GM12878 (cell line): Measurements from ENCODE around the gene MYBPHL. TPM values are rescaled to one million over a fixed set of nuclear protein-coding genes. Genes with fewer than 3 reads are reported as not detected.

Experiments used
- ATAC-seq: fragments of 200-7000 bp; cut with Tn5 transposase; 3 replicates; pipeline ENCODE4 v1.9.1; 2020; ENCODE audit warnings: mild to moderate bottlenecking, moderate library complexity
- BruUV-seq: library from RNA; stranded (reverse); fragments of 400-500 nt; replicated peaks from 2 replicates; lab custom pipeline; 2021; lab: Mats Ljungman, UMichigan
- CTCF ChIA-PET: fragments of 300-600 bp; sonication (Branson Sonifier 250); formaldehyde crosslinking; extraction: SDS; loops from one replicate; lab custom pipeline; 2021; ENCODE audit warnings: inconsistent platforms; lab: Yijun Ruan, JAX
- POLR2A ChIA-PET: fragments of 350-600 bp; formaldehyde crosslinking; extraction: SDS; loops from one replicate; lab custom pipeline; 2021; ENCODE audit warnings: inconsistent platforms; lab: Charles Lee
- RAD21 ChIA-PET: fragments of 300-600 bp; sonication (Branson Sonifier 250); formaldehyde crosslinking; loops from one replicate; lab custom pipeline; 2023; ENCODE audit warnings: antibody characterized with exemption; ENCODE audit not compliant: unreplicated experiment; lab: Charles Lee
- SMC1A ChIA-PET: fragments of 300-600 bp; sonication (Branson Sonifier 250); formaldehyde crosslinking; loops from one replicate; lab custom pipeline; 2023; ENCODE audit not compliant: unreplicated experiment, uncharacterized antibody; lab: Charles Lee
- DNase-seq: peaks from one replicate; pipeline ENCODE4 v3.0.0-alpha.2; 2011; ENCODE audit warnings: low read depth, low spot score
- FAIRE-seq: peaks from 3 replicates; lab custom pipeline; 2011; peaks lifted over from hg19 to GRCh38; lab: Jason Lieb, UNC
- H2AFZ ChIP-seq: 2 replicates; pipeline ENCODE4 v1.6.0; 2011; ENCODE audit warnings: low read depth, low read length, control low read depth; ENCODE audit not compliant: control insufficient read depth
- H3K27ac ChIP-seq: 2 replicates; pipeline ENCODE4 v1.5.1; 2011; ENCODE audit warnings: control low read depth; ENCODE audit not compliant: control insufficient read depth, insufficient read depth
- H3K27me3 ChIP-seq, 2 experiments: replicated peaks in 1 of 2; 2 replicates each; pipeline versions ENCODE4 v1.6.0 to v1.6.1; 2011; ENCODE audit warnings: low read length in 1 of 2; ENCODE audit not compliant: control insufficient read depth in 2 of 2, insufficient read depth in 2 of 2
- H3K36me3 ChIP-seq, 2 experiments: 2 replicates each; pipeline ENCODE4 v1.5.1; 2011; ENCODE audit warnings: low read length in 1 of 2; ENCODE audit not compliant: control insufficient read depth in 2 of 2, insufficient read depth in 2 of 2
- H3K4me1 ChIP-seq: 2 replicates; pipeline ENCODE4 v1.6.1; 2011; ENCODE audit warnings: mild to moderate bottlenecking, low read length, moderate library complexity, mixed read lengths; ENCODE audit not compliant: control insufficient read depth, insufficient read depth
- H3K4me2 ChIP-seq: 2 replicates; pipeline ENCODE4 v1.6.0; 2011; ENCODE audit warnings: control low read depth; ENCODE audit not compliant: control insufficient read depth, insufficient read depth
- H3K4me3 ChIP-seq: fragments of 200-600 bp; sonication (generic); 2 replicates; pipeline ENCODE4 v1.5.1; 2016
- H3K79me2 ChIP-seq: 2 replicates; pipeline ENCODE4 v1.6.0; 2011; ENCODE audit warnings: low read length; ENCODE audit not compliant: control insufficient read depth, insufficient read depth
- H3K9ac ChIP-seq: 2 replicates; pipeline ENCODE4 v1.8.0; 2011; ENCODE audit warnings: low read length, control low read depth, mixed read lengths; ENCODE audit not compliant: control insufficient read depth, insufficient read depth
- H3K9me3 ChIP-seq: replicated peaks from 3 replicates; pipeline ENCODE4 v1.5.1; 2011; ENCODE audit warnings: mild to moderate bottlenecking, low read length; ENCODE audit not compliant: control insufficient read depth, insufficient read depth
- H4K20me1 ChIP-seq: 2 replicates; pipeline ENCODE4 v1.6.0; 2011; ENCODE audit not compliant: control insufficient read depth, insufficient read depth
- CEBPB ChIP-seq, 2 experiments: fragments of 150-350 bp in 1 of 2; IDR thresholded peaks; 2 replicates each; pipeline ENCODE4 v1.6.1; 2012 to 2014; ENCODE audit warnings: low read depth in 2 of 2, low read length in 2 of 2, borderline replicate concordance in 1 of 2, inconsistent platforms in 1 of 2
- CEBPZ ChIP-seq: fragments of 150-350 bp; IDR thresholded peaks from 2 replicates; pipeline ENCODE4 v1.6.1; 2016; ENCODE audit warnings: low read depth, low read length
- CHD1 ChIP-seq: IDR thresholded peaks from 2 replicates; pipeline ENCODE4 v1.6.1; 2012; ENCODE audit warnings: low read depth, low read length, improper control_type of control experiment
- CREM ChIP-seq: IDR thresholded peaks from 2 replicates; pipeline ENCODE4 v1.6.1; 2014; ENCODE audit warnings: antibody characterized with exemption, low read depth
- MEF2A ChIP-seq: IDR thresholded peaks from 2 replicates; pipeline ENCODE4 v1.6.1; 2011; ENCODE audit warnings: low read depth, mild to moderate bottlenecking, low read length, moderate library complexity; ENCODE audit not compliant: insufficient read depth
- MTA2 ChIP-seq: fragments of 450-650 bp; IDR thresholded peaks from 2 replicates; pipeline ENCODE4 v1.6.1; 2016; ENCODE audit warnings: low read depth, mild to moderate bottlenecking, moderate library complexity
- NR2C1 ChIP-seq: fragments of 450-650 bp; IDR thresholded peaks from 2 replicates; pipeline ENCODE4 v1.6.1; 2017; ENCODE audit warnings: antibody characterized with exemption, mild to moderate bottlenecking, moderate library complexity
- PKNOX1 ChIP-seq: fragments of 450-650 bp; IDR thresholded peaks from 2 replicates; pipeline ENCODE4 v1.6.1; 2016; ENCODE audit warnings: mild to moderate bottlenecking
- SIN3A ChIP-seq: IDR thresholded peaks from 2 replicates; pipeline ENCODE4 v1.6.1; 2012; ENCODE audit warnings: low read depth, low read length, improper control_type of control experiment
- SMARCA5 ChIP-seq: fragments of 450-650 bp; IDR thresholded peaks from 2 replicates; pipeline ENCODE4 v1.6.1; 2017; ENCODE audit warnings: mild to moderate bottlenecking
- STAT3 ChIP-seq: IDR thresholded peaks from 2 replicates; pipeline ENCODE4 v1.6.1; 2011; ENCODE audit warnings: low read depth, low read length, improper control_type of control experiment
- SUPT20H ChIP-seq: IDR thresholded peaks from 2 replicates; pipeline ENCODE4 v1.6.1; 2011; ENCODE audit warnings: low read depth, mild to moderate bottlenecking, low read length, moderate library complexity, borderline replicate concordance; ENCODE audit not compliant: control insufficient read depth
- ZNF592 ChIP-seq: fragments of 450-650 bp; IDR thresholded peaks from 2 replicates; pipeline ENCODE4 v1.6.1; 2017; ENCODE audit warnings: mild to moderate bottlenecking, moderate library complexity
- WGBS: methylation state at CpG from one replicate; pipeline ENCODE4 v1.1.6; 2016; ENCODE audit warnings: low lambda C conversion rate; ENCODE audit not compliant: insufficient replicate concordance, insufficient coverage; ENCODE audit errors: missing lambda C conversion rate; 5-methylcytosine and 5-hydroxymethylcytosine counted together
- in situ Hi-C: fragments of 300-500 bp; cut with MboI; formaldehyde crosslinking; loops from 9 replicates; pipeline ENCODE4 v1.14.3; 2018; ENCODE audit warnings: mixed read lengths
- intact Hi-C: fragments of 100-400 bp; cut with micrococcal nuclease; formaldehyde crosslinking; loops from one replicate; pipeline ENCODE4 v1.14.2; 2022; ENCODE audit not compliant: unreplicated experiment
- polyA plus RNA-seq, 11 experiments: library from polyadenylated mRNA; depleted of rRNA in 4 of 11; unstranded in 6 of 11; stranded (reverse) in 5 of 11; fragments of >200 nt; fragmentation: Nextera tagmentation in 4 of 11; fragmentation: Illumina TruSeq in 1 of 11; extraction: Ambion mirVana in 4 of 11; extraction: Trizol in 1 of 11; gene quantifications; 1 replicate in 1 of 11; 2 replicates in 10 of 11; pipeline versions ENCODE4 v1.2.1 to v1.2.3, GENCODE V29; 2011 to 2016; ENCODE audit warnings: inconsistent platforms in 2 of 11, missing spikeins in 2 of 11, low read depth in 1 of 11
- total RNA-seq, 4 experiments: library from RNA; depleted of rRNA in 3 of 4; stranded (reverse); fragments of >200 nt in 3 of 4; fragmentation: Illumina TruSeq in 1 of 4; extraction: Trizol in 1 of 4; gene quantifications; 2 replicates each; pipeline versions ENCODE4 v1.2.1 to v1.2.3, GENCODE V29; 2013 to 2021

MYBPHL gene
- total and polyA plus RNA-seq, 10 of the 15 experiments (the other 5 are each of a cell fraction or from before 2014, with no cell fraction given) = 0.16 to 0.75 (median 0.54) TPM; not detected in 7

GRCh38 chr1:109255097-109255651, 51.6 kb downstream of the MYBPHL start:
- intact Hi-C loops = no loop called here
- peaks cover 1 to 4% of the 10 kb centered on the region in 2 experiments; a peak in 3 of 4 replicates for H3K27me3 ChIP-seq
- POLR2A ChIA-PET = no interaction called here
- DNase-seq = no peak
- RAD21 ChIA-PET = interaction anchor here (0.6 kb wide), 1 partner anchor 217 kb away, joined by 3 read pairs; no protein-coding TSS in a partner anchor
- 34% methylated on average over 15 of the region's 15 CpGs for WGBS
- no peaks in the 10 kb centered on the region for H3K36me3 ChIP-seq
- no TSS peak for BruUV-seq
- H2AFZ ChIP-seq = no peak overlapping the region
- no peaks in the 10 kb centered on the region for H3K79me2 ChIP-seq
- H3K9ac ChIP-seq = no peak overlapping the region
- H3K9me3 ChIP-seq = no peaks in the 10 kb centered on the region
- ATAC-seq = no peak
- SMC1A ChIA-PET = interaction anchor here (1.1 kb wide), 1 partner anchor 49 kb away, joined by 3 read pairs; no protein-coding TSS in a partner anchor
- H3K27ac ChIP-seq = no peak overlapping the region
- no peak for FAIRE-seq
- H3K4me1 ChIP-seq = no peaks in the 10 kb centered on the region
- CTCF ChIA-PET = interaction anchor here (1.6 kb wide), 1 partner anchor 277 kb away, joined by 11 read pairs; no protein-coding TSS in a partner anchor
- in situ Hi-C loops = no loop called here
- H4K20me1 ChIP-seq = no peaks in the 10 kb centered on the region
- no peak overlapping the region for H3K4me2 ChIP-seq
- no peak overlapping the region for H3K4me3 ChIP-seq
- no peak for TF ChIP-seq ZNF592
- no peak for TF ChIP-seq SMARCA5
- TF ChIP-seq CEBPZ = no peak
- TF ChIP-seq SIN3A = no peak
- no peak for TF ChIP-seq MEF2A
- no peak for TF ChIP-seq SUPT20H
- no peak for TF ChIP-seq NR2C1
- TF ChIP-seq STAT3 = no peak
- TF ChIP-seq CREM = no peak
- TF ChIP-seq MTA2 = no peak
- TF ChIP-seq CHD1 = no peak
- no peak for TF ChIP-seq CEBPB (IDR thresholded peaks at IDR 0.05; ENCODE audit: borderline replicate concordance in 1 of 2, low read depth in 2 of 2, low read length in 2 of 2)
- no peak for TF ChIP-seq PKNOX1
